Left ventricle myocardium superior (tissue), 1 donor: ENCODE results near the gene IRX2. TPM values are rescaled to one million over a fixed set of nuclear protein-coding genes. Genes with fewer than 3 reads are reported as not detected.

Source experiments
- ATAC-seq: fragments of 200-7000 bp; cut with Tn5 transposase; one replicate; pipeline ENCODE4 v1.9.1; 2020; ENCODE audit warnings: mild to moderate bottlenecking, moderate library complexity
- DNase-seq: peaks from one replicate; pipeline ENCODE4 v3.0.0-alpha.2; 2020
- intact Hi-C: fragments of 100-400 bp; cut with micrococcal nuclease; formaldehyde crosslinking; loops from one replicate; pipeline ENCODE4 v1.11.0; 2022
- total RNA-seq: library from RNA; stranded (reverse); fragmentation: NEBNext Ultra II Directional; extraction: Animal tissue kit (Norgen Biotek cat#: 25700); gene quantifications from one replicate; pipeline ENCODE4 v1.2.1, GENCODE V29; 2021
- donor health status: DM: no; HTN: yes; CAD: no; lungs with severe emphysema.

Gene IRX2
- total RNA-seq, 1 donor from 2014 or later = 3.1 TPM

- intact Hi-C loops = no loop called here
- no peak for DNase-seq
- no peak for ATAC-seq
Measured at GRCh38 chr5:2724831-2725230, 26.6 kb downstream of the IRX2 start.

- intact Hi-C loops = no loop called here
- ATAC-seq (no peak), DNase-seq (no peak)
Measured at GRCh38 chr5:2724031-2724581, 27.4 kb downstream of the IRX2 start.

- intact Hi-C loops = no loop called here
- DNase-seq (no peak), ATAC-seq (no peak)
Measured at GRCh38 chr5:2722901-2723300, 28.6 kb downstream of the IRX2 start.

GRCh38 chr5:2721385-2722138 is 29.9 kb downstream of the IRX2 start:
- intact Hi-C loops = no loop called here
- no peak for DNase-seq
- ATAC-seq = no peak

- DNase-seq (no peak), ATAC-seq (no peak)
- intact Hi-C loops = no loop called here
Measured at GRCh38 chr5:2719332-2719731, 32.1 kb downstream of the IRX2 start.

- DNase-seq = no peak
- intact Hi-C loops = no loop called here
- ATAC-seq = no peak
Measured at GRCh38 chr5:2718115-2718514, 33.4 kb downstream of the IRX2 start.

GRCh38 chr5:2715856-2716255 is 35.6 kb downstream of the IRX2 start:
- intact Hi-C loops = no loop called here
- DNase-seq (no peak), ATAC-seq (no peak)

- DNase-seq (no peak), ATAC-seq (no peak)
- intact Hi-C loops = no loop called here
Measured at GRCh38 chr5:2714805-2715204, 36.7 kb downstream of the IRX2 start.

GRCh38 chr5:2714026-2714425 is 37.5 kb downstream of the IRX2 start:
- DNase-seq (no peak), ATAC-seq (no peak)
- intact Hi-C loops = no loop called here

- intact Hi-C loops = no loop called here
- ATAC-seq (no peak), DNase-seq (no peak)
Measured at GRCh38 chr5:2711446-2712425, 39.7 kb downstream of the IRX2 start.

GRCh38 chr5:2710910-2711309 is 40.6 kb downstream of the IRX2 start:
- no peak for ATAC-seq
- intact Hi-C loops = no loop called here
- no peak for DNase-seq

- intact Hi-C loops = no loop called here
- ATAC-seq (no peak), DNase-seq (no peak)
Measured at GRCh38 chr5:2709976-2710689, 41.3 kb downstream of the IRX2 start.

- ATAC-seq (no peak), DNase-seq (no peak)
- intact Hi-C loops = no loop called here
Measured at GRCh38 chr5:2708751-2709150, 42.7 kb downstream of the IRX2 start.

- intact Hi-C loops = no loop called here
- no peak for ATAC-seq
- no peak for DNase-seq
Measured at GRCh38 chr5:2708132-2708531, 43.3 kb downstream of the IRX2 start.

- intact Hi-C loops = no loop called here
- no peak for ATAC-seq
- DNase-seq = no peak
Measured at GRCh38 chr5:2705861-2706260, 45.6 kb downstream of the IRX2 start.

- no peak for ATAC-seq
- intact Hi-C loops = no loop called here
- DNase-seq = no peak
Measured at GRCh38 chr5:2704806-2705645, 46.5 kb downstream of the IRX2 start.

- intact Hi-C loops = no loop called here
- no peak for ATAC-seq
Measured at GRCh38 chr5:2704111-2704510, 47.4 kb downstream of the IRX2 start.

GRCh38 chr5:2703615-2704014 is 47.9 kb downstream of the IRX2 start:
- no peak for DNase-seq
- intact Hi-C loops = no loop called here
- ATAC-seq = no peak

More at GRCh38 chr5:2704111-2704510, 47.4 kb downstream of the IRX2 start:
- DNase-seq = no peak

GRCh38 chr5:2703041-2703440 is 48.4 kb downstream of the IRX2 start:
- no peak for DNase-seq
- intact Hi-C loops = no loop called here
- ATAC-seq = no peak
